Keratinocyte (primary cell): ENCODE results near the gene TRMT61A.

ENCODE experiments used
- CTCF ChIP-seq, 3 experiments: IDR thresholded peaks in 1 of 3; conservative IDR thresholded peaks in 1 of 3; optimal IDR thresholded peaks in 1 of 3; 2 replicates in 2 of 3; 3 replicates in 1 of 3; pipeline versions ENCODE3 to v1.5.1; 2011; ENCODE audit warnings: low read length in 3 of 3, mild to moderate bottlenecking in 3 of 3, moderate library complexity in 2 of 3, control low read depth in 1 of 3, inconsistent platforms in 1 of 3; ENCODE audit not compliant: insufficient read depth in 2 of 3; ENCODE audit errors: extremely low read depth in 1 of 3
- EZH2 ChIP-seq: IDR thresholded peaks from one replicate; pipeline ENCODE4 v1.6.1; 2012; ENCODE audit warnings: inconsistent platforms, mild to moderate bottlenecking, low read length, moderate library complexity

GRCh38 chr14:103531421-103532215 is 2.6 kb downstream of the TRMT61A start:
- TF ChIP-seq CTCF (optimal IDR thresholded peaks at IDR 0.05 in 1 of 3, IDR thresholded peaks at IDR 0.05 in 1 of 3, conservative IDR thresholded peaks at IDR 0.05 in 1 of 3; ENCODE audit: extremely low read depth in 1 of 3, insufficient read depth in 2 of 3, low read length in 3 of 3) (no peak), EZH2 (no peak)
